Activated T-helper 1 cell treated with anti-CD3 and anti-CD28 coated beads, Interleukin-12 subunit alpha, Interleukin-12 subunit beta, Interleukin-2, Interleukin-4 antibody, amounts not matched to agents 30 ng/mL and 10 ng/mL and 1 ng/mL, durations not matched to agents 14 hours and 24 hours and 36 hours (primary cell): ENCODE results near the gene ENTPD6. TPM values are rescaled to one million over a fixed set of nuclear protein-coding genes. Genes with fewer than 3 reads are reported as not detected.

Experiments
- DNase-seq: peaks from one replicate; pipeline ENCODE4 v3.0.0; 2021; ENCODE audit warnings: low spot score
- H3K27ac Mint-ChIP-seq: one replicate; pipeline ENCODE4 v1.8.0; 2021; ENCODE audit warnings: mild to moderate bottlenecking, mixed read lengths
- H3K27me3 Mint-ChIP-seq: one replicate; pipeline ENCODE4 v1.8.0; 2022; ENCODE audit warnings: mild to moderate bottlenecking, moderate library complexity, mixed read lengths; ENCODE audit not compliant: insufficient read depth
- H3K36me3 Mint-ChIP-seq: one replicate; pipeline ENCODE4 v1.8.0; 2021; ENCODE audit warnings: low read depth, mixed read lengths
- H3K4me1 Mint-ChIP-seq: one replicate; pipeline ENCODE4 v1.8.0; 2021; ENCODE audit warnings: low read depth, mixed read lengths
- H3K4me3 Mint-ChIP-seq: one replicate; pipeline ENCODE4 v1.8.0; 2021; ENCODE audit warnings: mild to moderate bottlenecking, moderate library complexity, mixed read lengths
- H3K9me3 Mint-ChIP-seq: one replicate; pipeline ENCODE4 v1.8.0; 2021; ENCODE audit warnings: mixed read lengths
- intact Hi-C: fragments of 100-400 bp; cut with micrococcal nuclease; formaldehyde crosslinking; loops from one replicate; pipeline ENCODE4 v1.15.1; 2024
- total RNA-seq: library from RNA; stranded (reverse); gene quantifications from 2 replicates; pipeline ENCODE4 v1.2.3, GENCODE V29; 2022

The ENTPD6 gene
- total RNA-seq, 1 donor from 2014 or later: 43.5 TPM

DNA sequence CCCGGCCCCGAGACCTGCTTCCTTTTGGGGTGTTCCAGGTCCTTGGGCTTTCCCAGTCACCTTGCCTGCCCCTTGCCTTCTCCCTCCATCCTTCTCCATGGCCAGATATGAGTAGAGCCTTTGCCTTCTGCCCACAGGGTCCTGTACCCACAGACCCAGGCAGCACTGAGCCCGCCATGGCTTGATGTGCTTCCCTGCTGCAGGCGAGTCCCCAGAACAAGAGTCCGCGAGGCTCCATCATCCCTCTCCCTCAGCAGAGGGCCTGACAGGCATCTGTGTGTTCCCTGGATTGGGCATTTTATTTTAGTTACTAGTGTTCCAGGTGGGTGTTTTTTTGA is 74.3 kb downstream of the ENTPD6 start:
- Mint-ChIP-seq H3K4me1 (peaks cover 6% of the 10 kb centered on the region), H3K4me3 (no peak overlapping the region), H3K9me3 (no peaks in the 10 kb centered on the region), H3K36me3 (peaks cover 1% of the 10 kb centered on the region), H3K27me3 (no peaks in the 10 kb centered on the region), H3K27ac (no peak overlapping the region)
- intact Hi-C loops: no loop called here
- no peak for DNase-seq

DNA sequence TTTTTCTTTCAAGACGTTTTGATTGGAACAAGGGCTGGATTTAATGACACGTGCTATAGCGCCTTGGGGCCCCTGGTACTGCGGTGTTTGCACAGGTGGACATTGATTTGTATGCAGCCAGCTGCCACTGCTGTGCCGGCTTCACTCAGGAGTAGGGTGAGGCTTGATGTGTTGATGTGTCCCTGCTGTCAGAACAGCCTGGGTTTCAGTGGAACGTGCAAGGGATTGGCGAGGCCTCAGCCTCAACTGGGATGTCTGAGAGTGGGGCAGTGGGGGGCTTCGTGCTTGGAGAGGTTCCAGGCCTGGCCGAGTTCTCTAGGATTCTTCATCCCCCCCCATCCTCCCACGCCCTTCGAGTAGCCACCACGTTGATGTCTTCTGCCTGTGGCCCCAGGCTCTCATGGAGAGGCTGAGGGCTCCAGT is 75.3 kb downstream of the ENTPD6 start:
- no peak for DNase-seq
- intact Hi-C loops: no loop called here
- peaks cover 1% of the 10 kb centered on the region for H3K36me3 Mint-ChIP-seq
- H3K27ac Mint-ChIP-seq: no peak overlapping the region
- no peak overlapping the region for H3K4me3 Mint-ChIP-seq
- no peaks in the 10 kb centered on the region for H3K27me3 Mint-ChIP-seq
- no peaks in the 10 kb centered on the region for H3K9me3 Mint-ChIP-seq
- H3K4me1 Mint-ChIP-seq: peaks cover 6% of the 10 kb centered on the region

DNA sequence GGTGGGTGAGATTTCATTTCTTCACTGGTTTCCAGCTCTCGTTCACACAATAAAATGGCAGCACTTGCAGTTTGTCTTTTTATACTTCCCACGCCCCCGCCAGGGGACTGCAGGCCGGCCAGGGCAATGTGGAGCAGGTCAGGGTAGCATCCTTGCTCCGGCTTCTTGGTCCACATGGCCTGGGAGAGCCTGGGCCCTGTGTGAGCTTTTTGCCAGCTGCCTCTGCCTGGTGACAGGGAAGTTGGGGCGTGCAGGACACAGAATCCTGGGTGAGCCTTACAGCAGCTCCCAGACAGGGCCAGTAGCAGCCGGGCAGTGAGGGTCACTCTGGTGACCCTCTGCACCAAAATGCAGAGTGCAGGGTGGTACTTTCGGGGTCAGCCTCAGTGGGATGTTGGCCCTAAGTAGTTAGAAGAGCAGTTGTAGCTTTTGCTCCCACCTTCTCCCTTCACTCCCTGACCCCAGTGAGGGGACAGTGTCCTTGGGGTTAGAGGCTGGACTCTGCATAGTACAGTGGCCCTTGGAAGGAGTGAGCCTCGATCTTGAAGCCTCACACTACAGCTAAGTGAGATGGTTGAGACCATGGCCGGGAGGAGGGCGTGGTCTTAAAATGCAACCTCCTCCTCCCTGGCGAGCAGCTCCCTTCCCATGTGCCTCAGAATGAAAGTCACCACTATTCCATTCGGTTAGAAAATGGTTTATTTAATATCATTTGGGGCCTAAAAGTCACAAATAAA is 76.1 kb downstream of the ENTPD6 start:
- Mint-ChIP-seq H3K4me1 (peaks cover 3% of the 10 kb centered on the region), H3K27ac (no peak overlapping the region), H3K9me3 (no peaks in the 10 kb centered on the region), H3K36me3 (peaks cover 1% of the 10 kb centered on the region), H3K4me3 (no peak overlapping the region), H3K27me3 (no peaks in the 10 kb centered on the region)
- no peak for DNase-seq
- intact Hi-C loops: no loop called here

DNA sequence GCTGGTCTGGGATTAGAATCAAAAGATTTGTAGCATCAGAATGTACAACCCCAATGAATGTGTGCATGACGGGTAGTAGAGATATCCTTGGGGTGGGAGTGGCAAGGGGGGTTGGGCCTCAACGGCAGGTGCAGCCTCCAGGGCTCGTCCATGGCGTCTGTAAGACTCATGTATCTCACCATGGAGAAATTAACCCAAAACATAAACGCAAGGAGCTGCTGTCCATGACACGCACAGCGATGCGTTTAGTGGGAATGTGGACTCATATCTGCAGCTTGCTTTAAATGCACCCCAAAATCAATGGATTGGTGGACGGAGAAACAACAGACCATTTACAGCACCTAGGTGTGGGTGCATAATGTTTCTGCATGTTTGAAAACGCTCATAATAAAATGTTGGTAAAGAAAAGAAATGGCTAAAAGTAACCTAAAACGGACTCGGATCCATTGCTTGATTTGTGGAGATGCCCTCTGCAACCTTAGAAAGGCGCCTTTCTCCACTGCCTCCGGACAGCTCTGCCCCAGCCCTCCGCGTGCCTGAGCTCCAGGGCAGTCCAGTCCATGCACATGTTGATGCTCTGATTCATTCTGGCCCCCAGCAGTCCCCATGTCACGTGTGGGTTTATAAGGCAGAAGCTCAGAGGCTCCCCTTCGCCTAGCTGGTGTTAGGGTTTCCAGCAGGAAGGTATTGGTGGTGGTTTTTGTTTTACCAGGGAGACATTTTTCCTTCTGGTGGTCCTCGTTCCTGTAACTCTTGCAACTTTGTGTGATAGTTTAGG is 76.9 kb downstream of the ENTPD6 start:
- Mint-ChIP-seq H3K4me1 (no peaks in the 10 kb centered on the region), H3K4me3 (no peak overlapping the region), H3K27ac (no peak overlapping the region), H3K36me3 (peaks cover 1% of the 10 kb centered on the region), H3K27me3 (no peaks in the 10 kb centered on the region), H3K9me3 (no peaks in the 10 kb centered on the region)
- DNase-seq: no peak
- intact Hi-C loops: no loop called here

DNA sequence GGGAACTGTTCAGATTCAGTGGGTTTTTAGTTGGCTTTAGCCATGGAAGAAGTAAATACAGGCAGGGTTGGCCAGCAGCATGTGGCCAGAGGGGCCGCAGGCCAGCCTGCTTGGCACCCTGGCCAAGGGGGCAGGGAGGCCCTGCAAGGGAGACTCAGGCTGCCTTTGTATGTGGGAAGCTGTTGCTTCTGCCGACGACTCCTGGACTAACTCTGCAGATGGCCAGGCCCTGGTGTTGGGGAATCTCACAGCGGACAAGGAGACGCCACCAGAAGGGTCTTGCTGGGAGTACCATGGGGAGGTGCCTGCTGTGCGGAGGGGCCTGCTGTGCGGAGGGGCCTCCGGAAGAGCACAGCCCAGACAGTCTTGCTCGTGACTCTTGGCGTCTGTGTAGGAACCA is 77.5 kb downstream of the ENTPD6 start:
- Mint-ChIP-seq H3K36me3 (peaks cover 3% of the 10 kb centered on the region), H3K27ac (no peak overlapping the region), H3K9me3 (no peaks in the 10 kb centered on the region), H3K4me1 (no peaks in the 10 kb centered on the region), H3K4me3 (no peak overlapping the region), H3K27me3 (no peaks in the 10 kb centered on the region)
- intact Hi-C loops: no loop called here
- no peak for DNase-seq

DNA sequence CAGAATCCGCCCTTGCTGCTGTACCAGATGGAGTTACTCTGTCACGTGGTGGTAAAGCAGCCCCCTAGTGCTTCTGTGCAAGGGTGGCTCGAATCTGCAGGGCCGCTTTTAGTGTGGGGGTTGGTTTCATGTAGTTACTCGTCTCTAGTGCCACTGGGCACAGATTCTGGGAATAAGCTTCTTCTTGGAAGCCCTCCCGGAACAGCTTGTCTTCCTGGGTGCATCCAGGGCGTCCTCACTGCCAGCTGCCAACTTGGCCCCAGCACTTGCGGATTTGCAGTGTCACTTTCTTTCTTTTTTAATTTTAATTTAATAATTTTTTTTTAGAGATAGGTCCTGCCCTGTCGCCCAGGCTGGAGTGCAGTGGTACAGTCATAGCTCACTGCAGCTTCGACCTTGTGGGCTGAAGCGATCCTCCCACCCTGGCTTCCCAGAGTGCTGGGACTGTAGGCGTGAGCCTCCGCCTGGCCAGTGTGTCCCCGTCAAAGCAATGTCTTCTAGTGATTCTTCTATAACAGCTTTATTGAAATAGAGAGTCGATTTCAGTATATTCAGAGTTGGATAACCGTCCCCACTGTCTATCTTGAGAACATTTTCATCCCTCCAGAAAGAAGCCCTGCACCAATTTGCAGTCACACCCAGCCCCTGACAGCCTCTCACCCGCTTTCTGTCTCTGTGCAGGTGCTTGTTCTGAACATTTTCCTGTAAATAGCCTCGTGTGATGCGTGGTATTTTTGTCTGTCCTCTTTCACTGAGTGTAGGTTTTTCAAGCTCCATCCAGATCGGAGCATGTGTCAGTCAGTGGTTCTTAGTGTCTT is 78.2 kb downstream of the ENTPD6 start:
- Mint-ChIP-seq H3K27me3 (no peaks in the 10 kb centered on the region), H3K4me1 (no peaks in the 10 kb centered on the region), H3K9me3 (no peaks in the 10 kb centered on the region), H3K27ac (no peak overlapping the region), H3K4me3 (no peak overlapping the region), H3K36me3 (peaks cover 3% of the 10 kb centered on the region)
- intact Hi-C loops: no loop called here
- DNase-seq: no peak

DNA sequence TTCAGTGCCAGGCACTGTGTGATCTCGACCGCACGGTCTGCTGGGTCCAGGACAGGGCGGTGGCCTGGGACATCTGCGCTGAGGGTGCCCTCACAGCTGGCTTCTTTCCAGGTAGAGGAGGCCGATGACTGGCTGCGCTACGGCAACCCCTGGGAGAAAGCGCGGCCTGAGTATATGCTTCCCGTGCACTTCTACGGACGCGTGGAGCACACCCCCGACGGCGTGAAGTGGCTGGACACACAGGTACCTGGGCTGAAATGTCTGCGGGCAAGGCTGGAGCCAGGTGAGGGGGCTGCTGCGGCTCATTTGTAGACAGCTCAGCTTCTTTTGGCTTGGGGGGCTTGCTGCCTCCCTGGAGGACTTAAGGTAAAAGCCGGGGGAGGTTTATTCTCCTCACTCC is 79.0 kb downstream of the ENTPD6 start:
- Mint-ChIP-seq H3K27me3 (no peaks in the 10 kb centered on the region), H3K4me3 (no peak overlapping the region), H3K4me1 (no peaks in the 10 kb centered on the region), H3K9me3 (no peaks in the 10 kb centered on the region), H3K36me3 (peaks cover 2% of the 10 kb centered on the region), H3K27ac (no peak overlapping the region)
- intact Hi-C loops: no loop called here
- no peak for DNase-seq

DNA sequence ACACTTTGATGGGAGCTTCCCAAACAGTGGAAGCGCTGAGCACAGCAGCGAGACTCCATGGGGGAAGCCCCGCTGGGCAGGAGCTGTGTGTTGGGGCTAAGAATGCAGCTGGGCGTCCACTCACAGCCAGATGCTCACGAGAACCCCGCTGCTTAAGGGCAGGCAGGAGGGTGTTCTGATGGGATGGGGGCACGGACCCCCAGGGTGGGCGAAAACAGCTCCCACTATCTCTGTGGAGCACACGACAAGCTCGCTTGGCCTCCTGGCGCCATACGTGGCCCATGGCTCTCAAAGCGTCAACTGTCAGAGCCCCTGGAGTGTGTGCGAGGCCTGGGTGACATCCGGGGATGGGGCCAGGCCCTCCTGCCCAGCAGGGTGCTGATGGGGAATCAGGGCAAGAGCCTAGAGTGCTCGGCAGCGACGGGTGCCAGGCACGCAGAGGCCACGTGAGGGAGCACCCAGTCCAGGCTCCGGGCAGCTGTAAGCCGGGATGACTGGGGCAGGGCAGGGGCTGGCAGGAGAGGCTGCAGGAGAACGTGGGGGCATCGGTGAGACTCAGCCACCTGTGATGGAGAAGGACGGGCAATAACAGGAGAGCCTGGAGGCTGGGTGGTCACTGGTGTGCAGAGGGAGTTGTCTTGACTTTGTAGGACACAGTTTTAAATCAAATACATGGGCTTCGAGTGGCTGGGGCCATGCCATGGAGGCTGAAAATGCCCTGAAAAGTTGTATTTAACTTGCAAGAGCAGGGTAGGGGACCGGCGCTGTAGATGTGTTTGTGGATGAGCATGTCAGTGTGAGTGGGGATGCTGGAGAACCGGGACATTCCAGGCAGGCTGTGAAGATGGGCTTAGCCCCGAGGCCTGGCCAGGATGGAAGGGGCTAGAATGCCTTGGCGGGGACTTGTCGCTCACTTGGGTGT is 79.6 kb downstream of the ENTPD6 start:
- no peak for DNase-seq
- no peaks in the 10 kb centered on the region for H3K4me1 Mint-ChIP-seq
- H3K36me3 Mint-ChIP-seq: peaks cover 2% of the 10 kb centered on the region
- no peaks in the 10 kb centered on the region for H3K9me3 Mint-ChIP-seq
- H3K27me3 Mint-ChIP-seq: no peaks in the 10 kb centered on the region
- intact Hi-C loops: no loop called here
- no peak overlapping the region for H3K27ac Mint-ChIP-seq
- H3K4me3 Mint-ChIP-seq: no peak overlapping the region

DNA sequence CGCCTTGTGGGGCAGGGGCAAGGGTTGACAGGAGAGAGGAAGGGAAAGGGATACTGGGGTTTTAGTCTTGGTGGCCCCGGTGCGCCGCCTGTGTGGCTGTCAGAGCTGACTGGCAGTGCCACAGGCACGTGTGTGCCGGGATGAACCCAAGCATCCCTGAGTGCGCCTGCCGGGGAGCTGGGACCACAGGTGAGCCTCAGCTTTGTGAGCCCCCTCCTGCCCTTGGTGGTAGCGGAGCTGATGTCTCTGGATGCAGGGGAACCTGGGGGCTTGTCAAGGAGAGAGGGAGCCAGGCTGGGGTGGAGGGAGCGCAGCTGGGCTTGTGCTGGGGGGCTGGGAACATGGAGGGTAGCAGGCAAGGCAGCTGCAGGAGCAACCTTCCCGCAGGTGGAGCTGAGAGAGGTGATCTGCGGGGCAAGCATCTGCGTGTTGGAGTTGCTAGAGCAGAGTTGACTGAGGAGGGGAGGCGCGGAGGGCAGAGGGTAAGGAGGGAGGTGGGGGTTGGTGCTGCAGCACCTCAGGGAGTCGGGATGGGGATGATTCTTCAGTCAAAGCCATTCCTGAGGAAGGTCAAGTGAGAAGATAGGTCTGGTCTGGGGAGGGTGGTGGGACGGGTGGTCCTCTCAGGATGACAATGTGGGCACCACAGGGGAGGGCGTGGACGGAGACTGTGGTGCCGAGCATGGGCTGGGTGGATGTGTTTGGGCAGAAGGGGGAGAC is 80.5 kb downstream of the ENTPD6 start:
- H3K9me3 Mint-ChIP-seq: no peaks in the 10 kb centered on the region
- no peaks in the 10 kb centered on the region for H3K27me3 Mint-ChIP-seq
- H3K4me1 Mint-ChIP-seq: no peaks in the 10 kb centered on the region
- intact Hi-C loops: no loop called here
- no peak for DNase-seq
- H3K27ac Mint-ChIP-seq: no peak overlapping the region
- H3K36me3 Mint-ChIP-seq: peaks cover 2% of the 10 kb centered on the region
- no peak overlapping the region for H3K4me3 Mint-ChIP-seq

Other genes with a start within 250 kb of the ENTPD6 start
- 127 and 133 TPM in 2 replicates for gene CST7, start 246.4 kb upstream of the ENTPD6 start, total RNA-seq
- 57.7 and 58.7 TPM in 2 replicates for gene APMAP, start 203.0 kb upstream of the ENTPD6 start, total RNA-seq
- gene ACSS1, start 137.6 kb upstream of the ENTPD6 start, total RNA-seq: 11.7 and 12.7 TPM in 2 replicates
- not detected in 2 replicates for gene VSX1, start 113.6 kb upstream of the ENTPD6 start, total RNA-seq
- gene PYGB, start 52.4 kb downstream of the ENTPD6 start, total RNA-seq: 36.8 and 38.5 TPM in 2 replicates
- gene ABHD12, start 195.1 kb downstream of the ENTPD6 start, total RNA-seq: 37.0 and 37.6 TPM in 2 replicates
- gene GINS1, start 212.0 kb downstream of the ENTPD6 start, total RNA-seq: 39.6 and 40.1 TPM in 2 replicates